Measurements from ENCODE around the gene PRTN3.
"Not testable (repeated sequence)": the region's sequence is repeated elsewhere in the genome, so short reads cannot be mapped to it uniquely, and the experiment has no call there.

PRTN3 gene

DNA sequence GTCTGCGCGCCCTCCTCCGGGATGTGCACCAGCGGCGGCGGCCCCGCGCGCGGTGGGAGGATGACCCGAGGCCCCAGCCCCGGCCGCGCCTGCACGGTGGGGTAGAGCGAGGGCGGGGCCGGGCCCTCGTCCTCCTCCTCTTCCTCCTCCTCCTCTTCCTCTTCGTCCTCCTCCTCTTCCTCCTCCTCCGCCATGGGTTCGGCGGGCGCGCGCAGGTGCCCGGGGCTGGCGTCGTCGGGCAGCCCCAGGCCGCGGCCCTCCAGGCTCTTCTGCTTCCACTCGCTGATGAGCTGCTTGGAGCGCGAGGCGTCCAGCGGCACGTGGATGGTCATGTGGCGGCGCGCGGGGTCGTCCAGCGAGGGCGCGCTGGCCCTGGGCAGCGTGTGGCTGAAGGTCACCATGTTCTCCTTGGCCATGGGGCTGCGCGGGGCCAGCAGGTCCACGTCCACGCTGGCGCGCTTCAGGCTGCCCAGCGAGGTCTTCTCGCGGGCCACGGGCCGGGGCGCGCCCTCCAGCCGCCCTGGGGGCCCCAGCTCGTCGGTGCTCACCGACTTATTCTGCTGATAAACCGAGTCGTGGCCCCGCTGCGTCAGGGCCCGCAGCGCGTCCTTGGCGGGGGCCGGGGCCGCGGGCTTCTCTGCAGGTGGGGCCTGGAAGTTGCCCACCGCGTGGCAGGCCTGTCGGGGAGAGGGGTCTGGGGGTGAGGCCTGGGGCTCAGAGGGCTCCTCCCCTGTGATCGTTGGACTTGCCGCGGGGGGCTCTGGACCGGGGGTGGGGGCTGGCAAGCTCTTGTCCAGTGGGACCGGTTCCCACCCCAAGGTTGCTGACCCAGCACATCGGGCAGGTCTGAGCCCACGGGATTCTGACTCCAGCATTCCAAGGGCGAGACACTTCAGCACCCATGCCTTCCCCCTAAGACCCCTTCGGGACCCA lies 27.3 kb upstream of the PRTN3 start:
- no peak overlapping the region for H3K27ac ChIP-seq (ENCODE audit: low read length)
- H3K27me3 ChIP-seq (ENCODE audit: low read depth, low read length), result no peaks in the 10 kb centered on the region
- peaks cover 21 to 47% of the 10 kb centered on the region in 2 donors for H3K36me3 ChIP-seq (ENCODE audit: control insufficient read depth in 1 of 2, insufficient read depth in 2 of 2, low read length in 2 of 2)
- no peaks in the 10 kb centered on the region for H3K9me3 ChIP-seq (ENCODE audit: control insufficient read depth in 1 of 2, low read length in 2 of 2)
- no peak overlapping the region for H3K4me3 ChIP-seq (ENCODE audit: low read depth in 1 of 2, low read length in 2 of 2)
- H3K4me1 ChIP-seq (ENCODE audit: control insufficient read depth in 1 of 2, insufficient read depth in 2 of 2, low read length in 2 of 2), result no peaks in the 10 kb centered on the region

DNA sequence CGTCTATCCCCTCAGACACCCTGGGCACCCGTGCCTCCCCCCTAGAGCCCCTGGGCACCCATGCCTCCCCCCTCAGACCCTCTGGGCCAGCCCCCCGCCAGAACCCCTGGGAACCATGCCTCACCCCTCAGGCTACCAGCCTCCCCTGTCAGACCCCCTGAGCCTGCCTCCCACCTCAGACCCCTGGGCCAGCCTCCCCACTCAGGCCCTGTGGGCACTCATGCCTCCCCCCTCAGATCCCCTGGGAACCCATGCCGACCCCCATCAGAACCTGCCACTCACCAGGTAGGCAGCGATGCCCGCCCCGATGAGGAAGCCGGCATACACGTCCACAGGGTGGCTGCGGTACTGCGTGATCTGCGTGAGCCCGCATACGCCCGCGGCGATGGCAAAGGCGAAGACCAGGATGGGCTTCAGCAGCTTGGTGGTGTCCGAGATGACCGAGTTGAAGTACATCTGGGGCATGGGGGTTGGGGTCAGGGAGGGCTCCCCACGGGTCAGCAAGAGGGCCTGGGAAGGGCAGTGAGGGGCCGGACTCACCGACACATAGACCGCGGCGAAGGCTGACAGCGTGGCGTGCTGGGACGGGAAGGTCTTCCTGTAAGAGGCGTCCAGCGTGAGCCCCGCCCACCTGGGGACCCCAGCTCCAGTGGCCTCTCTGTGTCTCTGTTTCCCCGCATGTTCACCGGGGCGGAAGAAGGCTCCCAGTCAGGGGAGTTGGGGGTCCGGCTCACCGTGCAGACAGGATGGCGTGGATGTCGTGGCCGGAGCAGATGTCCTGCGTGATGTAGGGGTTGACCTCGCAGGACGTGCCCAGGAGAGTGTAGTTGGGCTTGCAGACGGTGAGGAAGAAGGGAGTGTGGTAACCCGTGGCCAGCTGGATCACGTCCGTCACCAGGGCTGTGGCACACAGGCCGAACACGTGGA lies 26.4 kb upstream of the PRTN3 start:
- Histone ChIP-seq H3K4me1 (ENCODE audit: control insufficient read depth in 1 of 2, insufficient read depth in 2 of 2, low read length in 2 of 2) (no peaks in the 10 kb centered on the region), H3K4me3 (ENCODE audit: low read depth in 1 of 2, low read length in 2 of 2) (no peak overlapping the region), H3K9me3 (ENCODE audit: control insufficient read depth in 1 of 2, low read length in 2 of 2) (no peaks in the 10 kb centered on the region), H3K27me3 (ENCODE audit: low read depth, low read length) (no peaks in the 10 kb centered on the region), H3K36me3 (ENCODE audit: control insufficient read depth in 1 of 2, insufficient read depth in 2 of 2, low read length in 2 of 2) (peaks cover 21 to 39% of the 10 kb centered on the region in 2 donors), H3K27ac (ENCODE audit: low read length) (no peak overlapping the region)

GRCh38 chr19:815079-815774 lies 25.6 kb upstream of the PRTN3 start:
- Histone ChIP-seq H3K9me3 (ENCODE audit: control insufficient read depth in 1 of 2, low read length in 2 of 2) (no peaks in the 10 kb centered on the region), H3K27ac (ENCODE audit: low read length) (no peak overlapping the region), H3K4me3 (ENCODE audit: low read depth in 1 of 2, low read length in 2 of 2) (no peak overlapping the region)

DNA sequence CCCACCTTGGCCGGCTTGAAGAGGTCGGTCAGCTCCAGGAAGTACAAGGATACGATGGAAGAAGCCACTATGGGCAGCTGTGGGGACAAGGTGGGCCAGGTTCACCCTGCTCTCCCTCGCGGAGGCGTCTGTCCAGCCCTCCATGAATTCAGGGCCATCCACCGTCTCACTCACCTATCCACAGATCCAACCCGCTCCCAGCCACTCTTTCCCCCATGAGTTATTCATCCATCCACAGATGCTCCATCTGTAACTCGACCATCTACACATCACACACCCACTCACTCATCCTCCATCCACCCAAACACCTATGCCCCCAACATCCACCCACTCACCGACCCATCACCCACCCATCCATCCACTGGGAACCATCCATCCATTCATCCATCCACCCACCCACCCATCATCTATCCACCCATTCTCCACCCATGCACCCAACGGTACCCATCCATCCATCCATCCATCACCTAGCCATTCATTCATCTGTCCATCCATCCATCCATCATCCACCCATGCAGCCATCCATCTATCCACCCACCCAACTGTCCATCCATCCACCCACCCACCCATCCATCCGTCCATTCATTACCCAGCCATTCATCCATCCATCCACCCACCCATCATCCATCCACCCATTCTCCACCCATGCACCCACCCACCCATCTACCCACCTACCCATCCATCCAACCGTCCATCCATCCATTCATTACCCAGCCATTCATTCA lies 24.9 kb upstream of the PRTN3 start:
- Histone ChIP-seq H3K9me3 (ENCODE audit: control insufficient read depth in 1 of 2, low read length in 2 of 2) (no peaks in the 10 kb centered on the region), H3K36me3 (ENCODE audit: control insufficient read depth in 1 of 2, insufficient read depth in 2 of 2, low read length in 2 of 2) (peaks cover 7 to 24% of the 10 kb centered on the region in 2 donors), H3K4me1 (ENCODE audit: control insufficient read depth in 1 of 2, insufficient read depth in 2 of 2, low read length in 2 of 2) (no peaks in the 10 kb centered on the region), H3K27me3 (ENCODE audit: low read depth, low read length) (no peaks in the 10 kb centered on the region), H3K4me3 (ENCODE audit: low read depth in 1 of 2, low read length in 2 of 2) (no peak overlapping the region), H3K27ac (ENCODE audit: low read length) (no peak overlapping the region)

More at GRCh38 chr19:815079-815774, 25.6 kb upstream of the PRTN3 start:
- Histone ChIP-seq H3K4me1 (ENCODE audit: control insufficient read depth in 1 of 2, insufficient read depth in 2 of 2, low read length in 2 of 2) (no peaks in the 10 kb centered on the region), H3K27me3 (ENCODE audit: low read depth, low read length) (no peaks in the 10 kb centered on the region), H3K36me3 (ENCODE audit: control insufficient read depth in 1 of 2, insufficient read depth in 2 of 2, low read length in 2 of 2) (peaks cover 14 to 31% of the 10 kb centered on the region in 2 donors)

- Histone ChIP-seq H3K4me1 (ENCODE audit: control insufficient read depth in 1 of 2, insufficient read depth in 2 of 2, low read length in 2 of 2) (peaks cover 0 to 4% of the 10 kb centered on the region in 2 donors), H3K4me3 (ENCODE audit: low read depth in 1 of 2, low read length in 2 of 2) (no peak overlapping the region), H3K36me3 (ENCODE audit: control insufficient read depth in 1 of 2, insufficient read depth in 2 of 2, low read length in 2 of 2) (peaks cover 2 to 18% of the 10 kb centered on the region in 2 donors), H3K9me3 (ENCODE audit: control insufficient read depth in 1 of 2, low read length in 2 of 2) (no peaks in the 10 kb centered on the region), H3K27me3 (ENCODE audit: low read depth, low read length) (no peaks in the 10 kb centered on the region), H3K27ac (ENCODE audit: low read length) (no peak overlapping the region)
Observed at GRCh38 chr19:816500-816857, 24.3 kb upstream of the PRTN3 start.

- H3K4me1 ChIP-seq (ENCODE audit: control insufficient read depth in 1 of 2, insufficient read depth in 2 of 2, low read length in 2 of 2), result peaks cover 0 to 15% of the 10 kb centered on the region in 2 donors
- H3K27me3 ChIP-seq (ENCODE audit: low read depth, low read length); H3K4me3 ChIP-seq (ENCODE audit: low read depth in 1 of 2, low read length in 2 of 2); H3K9me3 ChIP-seq (ENCODE audit: control insufficient read depth in 1 of 2, low read length in 2 of 2); H3K36me3 ChIP-seq (ENCODE audit: control insufficient read depth in 1 of 2, insufficient read depth in 2 of 2, low read length in 2 of 2); H3K27ac ChIP-seq (ENCODE audit: low read length): not testable (repeated sequence)
Observed at GRCh38 chr19:820212-820611, 20.6 kb upstream of the PRTN3 start.

DNA sequence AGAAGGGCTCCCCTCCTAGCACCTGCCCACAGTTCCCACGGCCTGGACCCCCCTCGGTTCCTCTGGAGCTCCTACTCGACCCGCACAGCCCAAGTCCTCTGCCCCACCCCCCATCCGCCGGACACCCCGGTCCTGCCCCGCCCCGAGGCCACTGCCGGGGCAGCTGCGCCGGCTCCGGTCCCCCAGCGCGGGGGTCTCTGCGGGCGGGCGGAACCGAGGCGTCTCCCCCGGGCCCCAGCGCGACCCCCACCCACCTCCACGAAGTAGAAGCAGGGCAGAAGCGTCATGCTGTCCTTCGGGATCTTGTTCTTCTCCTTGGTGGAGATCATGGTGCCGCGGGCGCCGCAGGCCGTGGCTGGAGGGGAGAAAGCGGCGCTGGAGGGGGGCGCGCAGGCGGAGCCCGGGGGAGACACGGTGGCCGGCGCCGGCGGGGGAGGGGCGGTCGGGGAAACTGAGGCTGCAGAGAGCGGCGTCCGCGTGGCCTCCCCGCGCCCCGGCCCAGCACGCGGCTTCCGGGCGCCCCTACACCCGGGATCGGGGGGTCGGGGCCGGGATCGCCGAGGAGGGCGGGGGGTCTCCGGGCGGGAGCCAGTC lies 19.5 kb upstream of the PRTN3 start:
- no peak overlapping the region for H3K27ac ChIP-seq (ENCODE audit: low read length)

GRCh38 chr19:821825-822503 lies 18.8 kb upstream of the PRTN3 start, which contains the start of gene PLPPR3:
PLPPR3 (minus strand) TSS chr19:821955; CDS start chr19:821559, 396 bp downstream.
- Histone ChIP-seq H3K9me3 (ENCODE audit: control insufficient read depth in 1 of 2, low read length in 2 of 2) (no peaks in the 10 kb centered on the region), H3K4me1 (ENCODE audit: control insufficient read depth in 1 of 2, insufficient read depth in 2 of 2, low read length in 2 of 2) (peaks cover 0 to 15% of the 10 kb centered on the region in 2 donors), H3K36me3 (ENCODE audit: control insufficient read depth in 1 of 2, insufficient read depth in 2 of 2, low read length in 2 of 2) (no peaks in the 10 kb centered on the region), H3K27me3 (ENCODE audit: low read depth, low read length) (peaks cover 5% of the 10 kb centered on the region), H3K27ac (ENCODE audit: low read length) (no peak within 1 kb of the TSS), H3K4me3 (ENCODE audit: low read depth in 1 of 2, low read length in 2 of 2) (peak within 1 kb of the TSS in 1 of 2 donors; percentile 55)

More for the DNA sequence above, 19.5 kb upstream of the PRTN3 start:
- Histone ChIP-seq H3K27me3 (ENCODE audit: low read depth, low read length) (peaks cover 5% of the 10 kb centered on the region), H3K36me3 (ENCODE audit: control insufficient read depth in 1 of 2, insufficient read depth in 2 of 2, low read length in 2 of 2) (no peaks in the 10 kb centered on the region), H3K4me1 (ENCODE audit: control insufficient read depth in 1 of 2, insufficient read depth in 2 of 2, low read length in 2 of 2) (peaks cover 0 to 15% of the 10 kb centered on the region in 2 donors), H3K4me3 (ENCODE audit: low read depth in 1 of 2, low read length in 2 of 2) (peak overlapping the region in 1 of 2 donors; percentile 55), H3K9me3 (ENCODE audit: control insufficient read depth in 1 of 2, low read length in 2 of 2) (no peaks in the 10 kb centered on the region)

DNA sequence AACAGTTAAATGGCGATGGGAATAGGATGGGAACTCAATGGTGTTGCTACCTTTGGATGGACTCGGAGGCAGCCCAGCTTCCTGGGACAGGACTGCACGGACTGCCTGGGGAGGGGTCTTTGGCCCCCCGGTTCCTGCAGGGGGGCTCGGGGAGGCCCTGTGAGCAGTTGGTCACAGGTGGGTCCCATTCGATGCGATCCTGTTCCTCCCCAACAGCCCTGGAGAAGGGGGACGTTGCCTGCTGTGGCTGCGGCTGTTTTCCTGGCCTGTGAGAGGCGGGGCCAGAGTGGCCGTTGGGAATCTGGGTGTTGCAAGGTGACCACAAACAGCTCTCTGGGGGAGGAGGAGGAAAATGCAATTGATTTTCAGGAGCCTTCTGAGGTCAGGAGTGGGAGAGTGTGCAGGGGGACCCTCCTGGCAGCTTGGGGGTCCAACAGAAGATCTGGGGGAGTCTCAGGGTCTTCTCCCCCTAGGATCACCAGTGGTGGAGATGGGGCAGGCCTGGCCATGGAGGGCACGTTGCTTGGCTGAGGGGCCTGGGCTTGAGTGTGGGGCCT lies 17.2 kb upstream of the PRTN3 start:
- H3K27ac ChIP-seq (ENCODE audit: low read length), result no peak overlapping the region
- no peaks in the 10 kb centered on the region for H3K36me3 ChIP-seq (ENCODE audit: control insufficient read depth in 1 of 2, insufficient read depth in 2 of 2, low read length in 2 of 2)
- no peak overlapping the region for H3K4me3 ChIP-seq (ENCODE audit: low read depth in 1 of 2, low read length in 2 of 2)
- peaks cover 0 to 15% of the 10 kb centered on the region in 2 donors for H3K4me1 ChIP-seq (ENCODE audit: control insufficient read depth in 1 of 2, insufficient read depth in 2 of 2, low read length in 2 of 2)
- no peaks in the 10 kb centered on the region for H3K9me3 ChIP-seq (ENCODE audit: control insufficient read depth in 1 of 2, low read length in 2 of 2)
- H3K27me3 ChIP-seq (ENCODE audit: low read depth, low read length), result peaks cover 5% of the 10 kb centered on the region
